ENCODE data around the gene RIF1. TPM values are rescaled to one million over a fixed set of nuclear protein-coding genes. Genes with fewer than 3 reads are reported as not detected.
A peak's percentile ranks its signal among the peaks of the same experiment; 100 is the strongest.

Gene RIF1
- total RNA-seq, 1 donor from 2014 or later = 40.7 TPM

GRCh38 chr2:151438506-151438905 is 28.8 kb downstream of the RIF1 start:
- TF ChIP-seq CTCF (IDR thresholded peaks at IDR 0.05; ENCODE audit: unreplicated experiment) = no peak
- Mint-ChIP-seq H3K27ac (ENCODE audit: unreplicated experiment) (no peak overlapping the region), H3K4me1 (ENCODE audit: unreplicated experiment) (no peaks in the 10 kb centered on the region), H3K9me3 (ENCODE audit: unreplicated experiment) (no peaks in the 10 kb centered on the region), H3K36me3 (ENCODE audit: low read depth, unreplicated experiment) (peaks cover 27% of the 10 kb centered on the region), H3K27me3 (ENCODE audit: unreplicated experiment) (no peaks in the 10 kb centered on the region), H3K4me3 (ENCODE audit: unreplicated experiment) (no peak overlapping the region)
- no peak for DNase-seq (ENCODE audit: low spot score)

- peaks cover 27% of the 10 kb centered on the region for H3K36me3 Mint-ChIP-seq (ENCODE audit: low read depth, unreplicated experiment)
- H3K4me3 Mint-ChIP-seq (ENCODE audit: unreplicated experiment) = no peak overlapping the region
- TF ChIP-seq CTCF (IDR thresholded peaks at IDR 0.05; ENCODE audit: unreplicated experiment) = no peak
- no peak for DNase-seq (ENCODE audit: low spot score)
- no peak overlapping the region for H3K27ac Mint-ChIP-seq (ENCODE audit: unreplicated experiment)
- no peaks in the 10 kb centered on the region for H3K9me3 Mint-ChIP-seq (ENCODE audit: unreplicated experiment)
- H3K27me3 Mint-ChIP-seq (ENCODE audit: unreplicated experiment) = no peaks in the 10 kb centered on the region
- H3K4me1 Mint-ChIP-seq (ENCODE audit: unreplicated experiment) = no peaks in the 10 kb centered on the region
Measured at GRCh38 chr2:151439127-151439526, 29.4 kb downstream of the RIF1 start.

GRCh38 chr2:151459358-151459757 is 49.7 kb downstream of the RIF1 start:
- H3K4me3 Mint-ChIP-seq (ENCODE audit: unreplicated experiment) = no peak overlapping the region
- H3K4me1 Mint-ChIP-seq (ENCODE audit: unreplicated experiment) = no peaks in the 10 kb centered on the region
- H3K27me3 Mint-ChIP-seq (ENCODE audit: unreplicated experiment) = peaks cover 2% of the 10 kb centered on the region
- DNase-seq (ENCODE audit: low spot score) = no peak
- H3K36me3 Mint-ChIP-seq (ENCODE audit: low read depth, unreplicated experiment) = peaks cover 20% of the 10 kb centered on the region
- H3K27ac Mint-ChIP-seq (ENCODE audit: unreplicated experiment) = no peak overlapping the region
- TF ChIP-seq CTCF (IDR thresholded peaks at IDR 0.05; ENCODE audit: unreplicated experiment) = no peak
- H3K9me3 Mint-ChIP-seq (ENCODE audit: unreplicated experiment) = no peaks in the 10 kb centered on the region

- Mint-ChIP-seq H3K27me3 (ENCODE audit: unreplicated experiment) (no peaks in the 10 kb centered on the region), H3K4me3 (ENCODE audit: unreplicated experiment) (peak overlapping the region; percentile 1), H3K4me1 (ENCODE audit: unreplicated experiment) (no peaks in the 10 kb centered on the region), H3K36me3 (ENCODE audit: low read depth, unreplicated experiment) (peaks cover 42% of the 10 kb centered on the region), H3K9me3 (ENCODE audit: unreplicated experiment) (no peaks in the 10 kb centered on the region), H3K27ac (ENCODE audit: unreplicated experiment) (no peak overlapping the region)
- no peak for DNase-seq (ENCODE audit: low spot score)
- no peak for TF ChIP-seq CTCF (IDR thresholded peaks at IDR 0.05; ENCODE audit: unreplicated experiment)
Measured at GRCh38 chr2:151465771-151466170, 56.1 kb downstream of the RIF1 start.

GRCh38 chr2:151470556-151470955 is 60.9 kb downstream of the RIF1 start:
- H3K27ac Mint-ChIP-seq (ENCODE audit: unreplicated experiment) = no peak overlapping the region
- H3K4me1 Mint-ChIP-seq (ENCODE audit: unreplicated experiment) = peaks cover 2% of the 10 kb centered on the region
- H3K27me3 Mint-ChIP-seq (ENCODE audit: unreplicated experiment) = no peaks in the 10 kb centered on the region
- no peak for DNase-seq (ENCODE audit: low spot score)
- no peak for TF ChIP-seq CTCF (IDR thresholded peaks at IDR 0.05; ENCODE audit: unreplicated experiment)
- no peaks in the 10 kb centered on the region for H3K9me3 Mint-ChIP-seq (ENCODE audit: unreplicated experiment)
- peaks cover 39% of the 10 kb centered on the region for H3K36me3 Mint-ChIP-seq (ENCODE audit: low read depth, unreplicated experiment)
- peak overlapping the region; percentile 8 for H3K4me3 Mint-ChIP-seq (ENCODE audit: unreplicated experiment)
